OCI-LY1 (cell line): ENCODE results near the gene SAYSD1.

Source experiments
- CTCF ChIP-seq: fragments of 200-600 bp; sonication (generic), shearing (Covaris generic); IDR thresholded peaks from 2 replicates; pipeline ENCODE4 v1.5.1; 2017; ENCODE audit warnings: mild to moderate bottlenecking, antibody characterized with exemption, low read length, moderate library complexity, mixed read lengths
- EZH2 ChIP-seq: fragments of 200-600 bp; sonication (generic), shearing (Covaris generic); IDR thresholded peaks from 2 replicates; pipeline ENCODE4 v1.8.0; 2017; ENCODE audit warnings: borderline replicate concordance, mixed run types, mild to moderate bottlenecking, antibody characterized with exemption, low read length, moderate library complexity, mixed read lengths

DNA sequence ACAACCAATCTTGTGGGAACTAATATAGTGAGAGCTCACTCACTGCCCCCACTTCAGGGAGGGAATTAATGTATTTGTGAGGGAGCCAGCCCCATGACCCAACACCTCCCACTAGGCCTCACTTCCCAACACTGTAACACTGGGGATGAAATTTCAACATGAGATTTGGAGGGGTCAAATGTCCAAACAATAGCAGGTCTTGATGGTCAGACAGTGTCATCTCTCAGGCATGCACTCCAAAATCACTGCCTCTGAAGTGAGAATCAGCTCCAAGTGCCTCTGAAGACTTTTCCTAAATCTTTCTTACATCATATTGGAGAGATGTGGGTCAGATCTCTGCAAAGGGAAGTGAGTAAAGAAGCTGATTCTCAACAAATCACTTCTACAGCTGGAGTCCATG lies 13.8 kb upstream of the SAYSD1 start:
- no peak for TF ChIP-seq CTCF
- no peak for TF ChIP-seq EZH2
